GM12878 (cell line): ENCODE measurements around the gene ZNF627. TPM values are rescaled to one million over a fixed set of nuclear protein-coding genes. Genes with fewer than 3 reads are reported as not detected.
"Not testable (repeated sequence)": the region's sequence is repeated elsewhere in the genome, so short reads cannot be mapped to it uniquely, and the experiment has no call there.

Source experiments
- ATAC-seq: fragments of 200-7000 bp; cut with Tn5 transposase; 3 replicates; pipeline ENCODE4 v1.9.1; 2020; ENCODE audit warnings: mild to moderate bottlenecking, moderate library complexity
- BruUV-seq: library from RNA; stranded (reverse); fragments of 400-500 nt; replicated peaks from 2 replicates; lab custom pipeline; 2021; lab: Mats Ljungman, UMichigan
- CTCF ChIA-PET: fragments of 300-600 bp; sonication (Branson Sonifier 250); formaldehyde crosslinking; extraction: SDS; loops from one replicate; lab custom pipeline; 2021; ENCODE audit warnings: inconsistent platforms; lab: Yijun Ruan, JAX
- POLR2A ChIA-PET: fragments of 350-600 bp; formaldehyde crosslinking; extraction: SDS; loops from one replicate; lab custom pipeline; 2021; ENCODE audit warnings: inconsistent platforms; lab: Charles Lee
- RAD21 ChIA-PET: fragments of 300-600 bp; sonication (Branson Sonifier 250); formaldehyde crosslinking; loops from one replicate; lab custom pipeline; 2023; ENCODE audit warnings: antibody characterized with exemption; ENCODE audit not compliant: unreplicated experiment; lab: Charles Lee
- SMC1A ChIA-PET: fragments of 300-600 bp; sonication (Branson Sonifier 250); formaldehyde crosslinking; loops from one replicate; lab custom pipeline; 2023; ENCODE audit not compliant: unreplicated experiment, uncharacterized antibody; lab: Charles Lee
- DNase-seq: peaks from one replicate; pipeline ENCODE4 v3.0.0-alpha.2; 2011; ENCODE audit warnings: low read depth, low spot score
- FAIRE-seq: peaks from 3 replicates; lab custom pipeline; 2011; peaks lifted over from hg19 to GRCh38; lab: Jason Lieb, UNC
- H2AFZ ChIP-seq: 2 replicates; pipeline ENCODE4 v1.6.0; 2011; ENCODE audit warnings: low read depth, low read length, control low read depth; ENCODE audit not compliant: control insufficient read depth
- H3K27ac ChIP-seq: 2 replicates; pipeline ENCODE4 v1.5.1; 2011; ENCODE audit warnings: control low read depth; ENCODE audit not compliant: control insufficient read depth, insufficient read depth
- H3K27me3 ChIP-seq, 2 experiments: replicated peaks in 1 of 2; 2 replicates each; pipeline versions ENCODE4 v1.6.0 to v1.6.1; 2011; ENCODE audit warnings: low read length in 1 of 2; ENCODE audit not compliant: control insufficient read depth in 2 of 2, insufficient read depth in 2 of 2
- H3K36me3 ChIP-seq, 2 experiments: 2 replicates each; pipeline ENCODE4 v1.5.1; 2011; ENCODE audit warnings: low read length in 1 of 2; ENCODE audit not compliant: control insufficient read depth in 2 of 2, insufficient read depth in 2 of 2
- H3K4me1 ChIP-seq: 2 replicates; pipeline ENCODE4 v1.6.1; 2011; ENCODE audit warnings: mild to moderate bottlenecking, low read length, moderate library complexity, mixed read lengths; ENCODE audit not compliant: control insufficient read depth, insufficient read depth
- H3K4me2 ChIP-seq: 2 replicates; pipeline ENCODE4 v1.6.0; 2011; ENCODE audit warnings: control low read depth; ENCODE audit not compliant: control insufficient read depth, insufficient read depth
- H3K4me3 ChIP-seq: fragments of 200-600 bp; sonication (generic); 2 replicates; pipeline ENCODE4 v1.5.1; 2016
- H3K79me2 ChIP-seq: 2 replicates; pipeline ENCODE4 v1.6.0; 2011; ENCODE audit warnings: low read length; ENCODE audit not compliant: control insufficient read depth, insufficient read depth
- H3K9ac ChIP-seq: 2 replicates; pipeline ENCODE4 v1.8.0; 2011; ENCODE audit warnings: low read length, control low read depth, mixed read lengths; ENCODE audit not compliant: control insufficient read depth, insufficient read depth
- H3K9me3 ChIP-seq: replicated peaks from 3 replicates; pipeline ENCODE4 v1.5.1; 2011; ENCODE audit warnings: mild to moderate bottlenecking, low read length; ENCODE audit not compliant: control insufficient read depth, insufficient read depth
- H4K20me1 ChIP-seq: 2 replicates; pipeline ENCODE4 v1.6.0; 2011; ENCODE audit not compliant: control insufficient read depth, insufficient read depth
- BCL3 ChIP-seq: IDR thresholded peaks from 2 replicates; pipeline ENCODE4 v1.6.1; 2011; ENCODE audit warnings: borderline replicate concordance, low read depth, mild to moderate bottlenecking, moderate library complexity, low read length; ENCODE audit not compliant: insufficient read depth, poor library complexity, severe bottlenecking
- CEBPB ChIP-seq, 2 experiments: fragments of 150-350 bp in 1 of 2; IDR thresholded peaks; 2 replicates each; pipeline ENCODE4 v1.6.1; 2012 to 2014; ENCODE audit warnings: low read depth in 2 of 2, low read length in 2 of 2, borderline replicate concordance in 1 of 2, inconsistent platforms in 1 of 2
- IRF4 ChIP-seq: IDR thresholded peaks from 2 replicates; pipeline ENCODE4 v1.6.1; 2011; ENCODE audit warnings: low read depth, low read length
- JUND ChIP-seq: IDR thresholded peaks from 2 replicates; pipeline ENCODE4 v1.6.1; 2012; ENCODE audit warnings: low read depth, mild to moderate bottlenecking, low read length, improper control_type of control experiment, moderate library complexity
- KDM1A ChIP-seq: fragments of 200-600 bp; sonication (generic); IDR thresholded peaks from 2 replicates; pipeline ENCODE4 v1.6.1; 2016; ENCODE audit warnings: borderline replicate concordance
- MYB ChIP-seq: fragments of 150-350 bp; IDR thresholded peaks from 2 replicates; pipeline ENCODE4 v1.6.1; 2014; ENCODE audit warnings: mild to moderate bottlenecking, low read depth, low read length, borderline replicate concordance
- NR2C1 ChIP-seq: fragments of 450-650 bp; IDR thresholded peaks from 2 replicates; pipeline ENCODE4 v1.6.1; 2017; ENCODE audit warnings: antibody characterized with exemption, mild to moderate bottlenecking, moderate library complexity
- NR2F1 ChIP-seq: fragments of 450-650 bp; conservative IDR thresholded peaks from 2 replicates; pipeline ENCODE4 v1.6.1; 2017; ENCODE audit warnings: mild to moderate bottlenecking
- RBBP5 ChIP-seq: fragments of 200-600 bp; sonication (generic); conservative IDR thresholded peaks from 2 replicates; pipeline ENCODE4 v1.6.1; 2016
- RELA ChIP-seq: fragments of 450-650 bp; IDR thresholded peaks from 2 replicates; pipeline ENCODE4 v1.8.0; 2014; ENCODE audit warnings: borderline replicate concordance; ENCODE audit not compliant: partially characterized antibody
- STAT3 ChIP-seq: IDR thresholded peaks from 2 replicates; pipeline ENCODE4 v1.6.1; 2011; ENCODE audit warnings: low read depth, low read length, improper control_type of control experiment
- WRNIP1 ChIP-seq: IDR thresholded peaks from 2 replicates; pipeline ENCODE4 v1.6.1; 2011; ENCODE audit warnings: low read depth, low read length, improper control_type of control experiment, borderline replicate concordance
- ZBTB33 ChIP-seq: fragments of 450-650 bp; IDR thresholded peaks from 2 replicates; pipeline ENCODE4 v1.6.1; 2017; ENCODE audit warnings: mild to moderate bottlenecking
- WGBS: methylation state at CpG from one replicate; pipeline ENCODE4 v1.1.6; 2016; ENCODE audit warnings: low lambda C conversion rate; ENCODE audit not compliant: insufficient replicate concordance, insufficient coverage; ENCODE audit errors: missing lambda C conversion rate; 5-methylcytosine and 5-hydroxymethylcytosine counted together
- in situ Hi-C: fragments of 300-500 bp; cut with MboI; formaldehyde crosslinking; loops from 9 replicates; pipeline ENCODE4 v1.14.3; 2018; ENCODE audit warnings: mixed read lengths
- intact Hi-C: fragments of 100-400 bp; cut with micrococcal nuclease; formaldehyde crosslinking; loops from one replicate; pipeline ENCODE4 v1.14.2; 2022; ENCODE audit not compliant: unreplicated experiment
- polyA plus RNA-seq, 11 experiments: library from polyadenylated mRNA; depleted of rRNA in 4 of 11; unstranded in 6 of 11; stranded (reverse) in 5 of 11; fragments of >200 nt; fragmentation: Nextera tagmentation in 4 of 11; fragmentation: Illumina TruSeq in 1 of 11; extraction: Ambion mirVana in 4 of 11; extraction: Trizol in 1 of 11; gene quantifications; 1 replicate in 1 of 11; 2 replicates in 10 of 11; pipeline versions ENCODE4 v1.2.1 to v1.2.3, GENCODE V29; 2011 to 2016; ENCODE audit warnings: inconsistent platforms in 2 of 11, missing spikeins in 2 of 11, low read depth in 1 of 11
- total RNA-seq, 4 experiments: library from RNA; depleted of rRNA in 3 of 4; stranded (reverse); fragments of >200 nt in 3 of 4; fragmentation: Illumina TruSeq in 1 of 4; extraction: Trizol in 1 of 4; gene quantifications; 2 replicates each; pipeline versions ENCODE4 v1.2.1 to v1.2.3, GENCODE V29; 2013 to 2021

The ZNF627 gene
- total and polyA plus RNA-seq, 10 of the 15 experiments (the other 5 are each of a cell fraction or from before 2014, with no cell fraction given) = 5.1 to 13.7 (median 10.2) TPM

GRCh38 chr19:11573763-11574162 lies 23.5 kb upstream of the ZNF627 start:
- H3K4me2 ChIP-seq = not testable (repeated sequence)
- RAD21 ChIA-PET = interaction anchor here (0.9 to 1.3 kb wide), 3 partner anchors 10 to 13 kb away, joined by 3 to 6 read pairs (median 3); no protein-coding TSS in a partner anchor

GRCh38 chr19:11574689-11575088 lies 22.6 kb upstream of the ZNF627 start:
- in situ Hi-C loops = loop anchor here (25.0 kb wide), 1 partner anchor 1588 kb away; the partner anchor contains the start of genes IER2 and STX10
- 35% methylated on average over 8 of the region's 9 CpGs for WGBS
- no peak overlapping the region for H3K4me3 ChIP-seq
- TF ChIP-seq CEBPB (IDR thresholded peaks at IDR 0.05; ENCODE audit: borderline replicate concordance in 1 of 2, low read depth in 2 of 2, low read length in 2 of 2) = no peak
- TF ChIP-seq JUND = no peak
- TF ChIP-seq NR2C1 = no peak
- no peak for TF ChIP-seq MYB
- TF ChIP-seq RBBP5 = no peak
- no peak for TF ChIP-seq KDM1A
- 0 out of 2 replicates have a peak, but pooled peaks have one; percentile 14 for TF ChIP-seq IRF4
- no peak for TF ChIP-seq WRNIP1
- TF ChIP-seq ZBTB33 = no peak
- no peak for TF ChIP-seq BCL3
- no peak for TF ChIP-seq STAT3
- no peak for TF ChIP-seq RELA

More at GRCh38 chr19:11573763-11574162, 23.5 kb upstream of the ZNF627 start:
- in situ Hi-C loops, ATAC-seq, BruUV-seq, H3K79me2 ChIP-seq, H3K27me3 ChIP-seq, intact Hi-C loops, H3K9ac ChIP-seq, H3K27ac ChIP-seq, H3K36me3 ChIP-seq, H4K20me1 ChIP-seq, H2AFZ ChIP-seq, DNase-seq: not testable (repeated sequence)
- POLR2A ChIA-PET = interaction anchor here (1.0 to 2.0 kb wide), 3 partner anchors 9 to 24 kb away, joined by 3 to 7 read pairs (median 6); partner anchors contain the start of gene ELOF1
- CTCF ChIA-PET = interaction anchor here (0.6 to 1.8 kb wide), 4 partner anchors 11 to 1066 kb away, joined by 3 to 5 read pairs (median 4); no protein-coding TSS in a partner anchor
- TF ChIP-seq NR2F1 = 0 out of 2 replicates have a peak, but pooled peaks have one; percentile 1
- TF ChIP-seq, all 136 proteins: peak for 1; not testable (repeated sequence) for 135
- not testable (repeated sequence) for FAIRE-seq, H3K4me3 ChIP-seq, H3K9me3 ChIP-seq
- SMC1A ChIA-PET = interaction anchor here (1.2 to 2.2 kb wide), 2 partner anchors 14 to 19 kb away, joined by 6 to 9 read pairs; no protein-coding TSS in a partner anchor
- WGBS = 84% methylated on average over 4 of the region's 4 CpGs
- H3K4me1 ChIP-seq = peaks cover 28% of the 10 kb centered on the region

More at GRCh38 chr19:11574689-11575088, 22.6 kb upstream of the ZNF627 start:
- Histone ChIP-seq H3K9ac (no peak overlapping the region), H4K20me1 (no peaks in the 10 kb centered on the region), H3K36me3 (no peaks in the 10 kb centered on the region), H3K27me3 (no peaks in the 10 kb centered on the region), H3K79me2 (no peaks in the 10 kb centered on the region; the same call in 1 of the 2 replicates), H3K27ac (peak overlapping the region; percentile 27; the same call in 1 of the 2 replicates), H3K4me1 (peaks cover 21% of the 10 kb centered on the region), H3K9me3 (no peaks in the 10 kb centered on the region), H3K4me2 (no peak overlapping the region), H2AFZ (no peak overlapping the region)
- ChIA-PET CTCF (interaction anchor here (1.0 to 2.1 kb wide), 3 partner anchors 10 to 38 kb away, joined by 3 to 8 read pairs (median 4); no protein-coding TSS in a partner anchor), SMC1A (interaction anchor here (0.7 to 2.4 kb wide), 5 partner anchors 9 to 14 kb away, joined by 3 to 8 read pairs (median 4); no protein-coding TSS in a partner anchor), POLR2A (interaction anchor here (1.1 to 2.0 kb wide), 2 partner anchors 8 to 11 kb away, joined by 5 to 6 read pairs; no protein-coding TSS in a partner anchor), RAD21 (interaction anchor here (1.0 kb wide), 1 partner anchor 11 kb away, joined by 3 read pairs; no protein-coding TSS in a partner anchor)
- ATAC-seq (peak; percentile 72), FAIRE-seq (no peak), DNase-seq (no peak)
- BruUV-seq = no TSS peak
- intact Hi-C loops = no loop called here
